Lower leg skin (tissue), 4 donors: ENCODE results near the gene NUMB. TPM values are rescaled to one million over a fixed set of nuclear protein-coding genes. Genes with fewer than 3 reads are reported as not detected.

ENCODE experiments used
- DNase-seq, 2 donors: peaks; one replicate each; pipeline ENCODE4 v3.0.0-alpha.2; 2019; ENCODE audit warnings: low spot score in 2 of 2
- H3K4me3 ChIP-seq: fragments of 200-600 bp; sonication (generic); 2 replicates; pipeline ENCODE4 v1.5.1; 2017; ENCODE audit warnings: mild to moderate bottlenecking, low read depth; ENCODE audit not compliant: poor library complexity, severe bottlenecking
- CTCF ChIP-seq, 3 donors: fragments of 450-650 bp; IDR thresholded peaks; one replicate each; pipeline ENCODE4 v1.5.1; 2016; ENCODE audit warnings: antibody characterized with exemption in 3 of 3, mild to moderate bottlenecking in 3 of 3, moderate library complexity in 2 of 3
- POLR2A ChIP-seq, 2 donors: fragments of 450-650 bp; IDR thresholded peaks; one replicate each; pipeline ENCODE4 v1.6.1; 2016 to 2017; ENCODE audit warnings: antibody characterized with exemption in 2 of 2, mild to moderate bottlenecking in 1 of 2, moderate library complexity in 1 of 2
- WGBS, 2 donors: methylation state at CpG; one replicate each; pipeline ENCODE4 v1.1.5; 2018; 5-methylcytosine and 5-hydroxymethylcytosine counted together
- intact Hi-C: fragments of 100-400 bp; cut with DNase I; formaldehyde crosslinking; loops from one replicate; pipeline ENCODE4 v1.15.0; 2023; ENCODE audit warnings: low total_unique reads
- total RNA-seq, 4 donors: library from RNA; depleted of rRNA; stranded (reverse); fragments of >200 nt; gene quantifications; one replicate each; pipeline ENCODE4 v1.1.0, GENCODE V29; 2016

Gene NUMB
- total RNA-seq, 4 donors from 2014 or later, result 30.3 to 69.0 (median 43.2) TPM

- no peak for DNase-seq
- intact Hi-C loops, result no loop called here
- WGBS, 2 donors, result 91% methylated on average over 23 to 29 of the region's 30 CpGs
- TF ChIP-seq POLR2A (IDR thresholded peaks at IDR 0.05), result no peak
- no peak for TF ChIP-seq CTCF (IDR thresholded peaks at IDR 0.05)
- no peak overlapping the region for H3K4me3 ChIP-seq
These were observed 206.7 kb downstream of the NUMB start for GRCh38 chr14:73251516-73252215.

DNA sequence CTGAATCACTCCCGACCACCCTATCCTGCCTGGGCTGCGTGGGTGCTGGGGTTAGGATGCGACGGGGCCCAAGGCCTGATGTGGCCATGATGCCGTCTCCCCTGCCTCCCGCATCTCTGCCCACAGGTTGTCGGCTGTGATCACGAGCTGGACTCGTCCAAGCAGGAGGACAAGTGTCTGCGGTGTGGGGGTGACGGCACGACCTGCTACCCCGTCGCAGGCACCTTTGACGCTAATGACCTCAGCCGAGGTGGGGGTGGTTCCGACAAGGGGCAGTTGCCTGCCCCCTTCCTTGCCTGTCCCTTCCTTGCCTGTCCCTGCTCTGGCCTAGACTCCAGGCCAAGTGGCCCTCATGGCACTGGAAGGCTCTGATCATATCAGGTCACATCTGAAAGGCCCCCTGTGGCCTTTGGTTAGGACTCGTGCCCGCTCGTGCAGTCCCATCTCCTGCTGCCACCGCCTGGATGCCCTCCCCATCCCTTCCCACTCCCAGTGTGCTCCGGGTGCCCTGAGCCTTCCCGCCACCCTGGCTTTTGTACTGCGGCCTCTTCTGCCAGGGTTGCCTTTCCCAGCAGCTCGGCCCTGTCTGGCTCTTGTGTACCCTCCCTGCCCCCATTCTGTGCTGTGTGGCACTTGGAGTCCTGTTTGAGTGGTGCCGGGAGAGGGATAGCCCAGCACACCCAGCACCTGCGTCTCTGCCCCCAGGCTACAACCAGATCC lies 207.4 kb downstream of the NUMB start:
- TF ChIP-seq POLR2A (IDR thresholded peaks at IDR 0.05), result no peak
- no peak for TF ChIP-seq CTCF (IDR thresholded peaks at IDR 0.05)
- WGBS, 2 donors, result 91 to 93% methylated on average over 26 to 27 of the region's 27 CpGs
- intact Hi-C loops, result no loop called here
- DNase-seq, result no peak
- no peak overlapping the region for H3K4me3 ChIP-seq

DNA sequence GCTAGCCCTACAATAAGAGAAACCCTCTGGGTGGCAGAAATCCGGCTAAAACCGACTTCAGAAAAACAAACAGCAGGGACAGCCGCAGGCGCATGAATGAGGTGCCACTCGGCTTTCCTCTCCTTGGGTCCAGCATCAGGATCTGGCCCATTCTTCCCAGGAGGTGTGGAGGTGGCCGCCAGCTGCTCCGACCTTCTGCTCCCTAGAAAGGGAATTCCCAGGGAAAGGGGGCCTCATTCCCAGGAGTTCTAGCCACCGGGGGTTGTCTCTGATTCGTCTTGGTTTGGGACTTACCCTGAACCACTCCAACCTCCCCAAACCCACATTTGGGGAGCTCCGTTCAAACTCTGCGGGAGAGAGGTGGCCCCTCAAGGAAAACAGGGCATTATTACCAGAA lies 208.0 kb downstream of the NUMB start:
- intact Hi-C loops, result no loop called here
- no peak for DNase-seq
- no peak overlapping the region for H3K4me3 ChIP-seq
- 88 to 95% methylated on average over 11 of the region's 11 CpGs for WGBS, 2 donors
- TF ChIP-seq CTCF (IDR thresholded peaks at IDR 0.05) (no peak), POLR2A (IDR thresholded peaks at IDR 0.05) (no peak)

DNA sequence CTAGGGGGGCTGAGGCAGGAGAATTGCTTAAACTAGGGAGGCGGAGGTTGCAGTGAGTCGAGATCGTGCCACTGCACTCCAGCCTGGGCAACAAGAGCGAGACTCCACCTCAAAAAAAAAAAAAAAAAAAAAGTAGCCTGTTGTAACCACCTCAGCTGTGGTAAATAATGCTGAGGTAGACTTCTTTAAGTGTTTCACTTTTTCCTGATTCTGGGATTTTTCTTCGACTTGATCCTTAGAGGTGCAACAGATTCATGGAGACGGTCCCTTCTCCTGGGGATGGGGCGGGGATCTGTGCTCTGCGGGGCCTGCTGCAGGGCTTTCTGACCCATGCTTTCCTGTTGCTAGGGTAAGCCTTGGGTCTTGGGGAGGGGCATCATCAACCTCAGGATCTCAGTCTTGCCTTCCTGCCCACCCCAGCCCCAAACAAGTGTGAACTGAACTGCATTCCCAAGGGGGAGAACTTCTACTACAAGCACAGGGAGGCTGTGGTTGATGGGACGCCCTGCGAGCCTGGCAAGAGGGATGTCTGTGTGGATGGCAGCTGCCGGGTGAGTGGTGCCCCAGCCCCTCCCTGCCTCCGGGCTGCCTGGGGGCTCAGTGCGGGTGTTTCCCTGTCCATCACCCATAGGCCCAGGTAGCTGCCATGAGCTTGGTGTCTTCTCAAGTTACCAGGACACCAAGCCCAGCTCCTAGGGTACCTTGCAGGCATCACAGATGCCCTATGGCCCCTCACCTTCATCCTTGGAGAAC lies 208.6 kb downstream of the NUMB start:
- 80 to 91% methylated on average over 12 to 13 of the region's 13 CpGs for WGBS, 2 donors
- DNase-seq, result no peak
- intact Hi-C loops, result no loop called here
- no peak overlapping the region for H3K4me3 ChIP-seq
- TF ChIP-seq CTCF (IDR thresholded peaks at IDR 0.05) (no peak), POLR2A (IDR thresholded peaks at IDR 0.05) (no peak)

DNA sequence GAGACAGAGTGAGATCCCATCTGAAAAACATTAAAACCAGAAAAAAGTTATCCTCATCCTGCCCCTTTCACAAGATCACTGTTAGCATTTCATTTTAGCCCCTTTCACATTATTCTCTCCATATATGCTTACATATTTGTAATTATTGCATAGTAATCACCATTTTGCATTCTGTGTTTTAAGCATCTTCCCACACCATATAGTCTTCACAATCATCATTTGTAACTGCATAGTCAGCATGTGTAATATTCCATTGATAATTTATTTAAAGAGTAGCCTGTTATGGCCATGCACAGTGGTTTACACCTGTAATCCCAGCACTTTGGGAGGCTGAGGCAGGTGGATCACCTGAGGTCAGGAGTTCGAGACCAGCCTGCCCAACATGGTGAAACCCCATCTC lies 209.2 kb downstream of the NUMB start:
- intact Hi-C loops, result no loop called here
- DNase-seq, result no peak
- WGBS, 2 donors, result 81 to 100% methylated on average over 1 of the region's 1 CpG
- no peak for TF ChIP-seq POLR2A (IDR thresholded peaks at IDR 0.05)
- no peak for TF ChIP-seq CTCF (IDR thresholded peaks at IDR 0.05)
- no peak overlapping the region for H3K4me3 ChIP-seq
